H1 (cell line): ENCODE results near the gene ALPK3. TPM values are rescaled to one million over a fixed set of nuclear protein-coding genes. Genes with fewer than 3 reads are reported as not detected.

Experiments used
- CTCF ChIA-PET: fragments of 300-600 bp; sonication (Branson Sonifier 250); formaldehyde crosslinking; loops from one replicate; lab custom pipeline; 2021; ENCODE audit not compliant: partially characterized antibody; lab: Charles Lee
- POLR2A ChIA-PET: fragments of 300-600 bp; sonication (Branson Sonifier 250); formaldehyde crosslinking; loops from one replicate; lab custom pipeline; 2021; ENCODE audit warnings: inconsistent platforms; ENCODE audit not compliant: partially characterized antibody; lab: Charles Lee
- DNase-seq, 2 experiments: peaks; one replicate each; pipeline versions ENCODE4 v3.0.0 to v3.0.0-alpha.2; 2010 to 2022; ENCODE audit warnings: low spot score in 2 of 2, low read depth in 1 of 2, mixed read lengths in 1 of 2
- FAIRE-seq: peaks from 2 replicates; lab custom pipeline; 2011; peaks lifted over from hg19 to GRCh38; lab: Jason Lieb, UNC
- H2AFZ ChIP-seq: 2 replicates; pipeline ENCODE4 v1.8.1; 2012; ENCODE audit warnings: low read length, inconsistent platforms
- H2AK5ac ChIP-seq: 2 replicates; pipeline ENCODE4 v1.6.1; 2013; ENCODE audit warnings: low read depth, low read length
- H2BK120ac ChIP-seq: replicated peaks from 2 replicates; pipeline ENCODE3; 2013; ENCODE audit warnings: low read depth, low read length, inconsistent platforms
- H2BK12ac ChIP-seq: 2 replicates; pipeline ENCODE4 v1.6.1; 2013; ENCODE audit warnings: low read depth, low read length
- H2BK15ac ChIP-seq: 2 replicates; pipeline ENCODE4 v1.6.1; 2013; ENCODE audit warnings: low read length
- H2BK20ac ChIP-seq: 2 replicates; pipeline ENCODE4 v1.6.1; 2013; ENCODE audit warnings: low read length
- H2BK5ac ChIP-seq: 2 replicates; pipeline ENCODE4 v1.6.1; 2013; ENCODE audit warnings: low read depth, low read length
- H3K14ac ChIP-seq: 2 replicates; pipeline ENCODE4 v1.6.1; 2013; ENCODE audit warnings: inconsistent platforms; ENCODE audit not compliant: insufficient read length
- H3K18ac ChIP-seq: 2 replicates; pipeline ENCODE4 v1.6.1; 2013; ENCODE audit warnings: low read length; ENCODE audit errors: extremely low read depth
- H3K23ac ChIP-seq: 2 replicates; pipeline ENCODE4 v1.6.1; 2013; ENCODE audit warnings: inconsistent platforms; ENCODE audit not compliant: insufficient read length
- H3K23me2 ChIP-seq: 2 replicates; pipeline ENCODE4 v1.6.1; 2013; ENCODE audit warnings: low read depth, low read length
- H3K27ac ChIP-seq: 2 replicates; pipeline ENCODE4 v1.6.1; 2011; ENCODE audit warnings: low read depth, low read length, inconsistent platforms
- H3K27me3 ChIP-seq, 4 experiments: replicated peaks in 1 of 4; 1 replicate in 1 of 4; 2 replicates in 3 of 4; pipeline versions ENCODE4 v1.6.1 to v1.8.1; 2011 to 2013; ENCODE audit warnings: low read length in 3 of 4, mild to moderate bottlenecking in 3 of 4, inconsistent platforms in 2 of 4, mixed read lengths in 2 of 4, moderate library complexity in 1 of 4; ENCODE audit not compliant: control insufficient read depth in 3 of 4, insufficient read depth in 3 of 4; ENCODE audit errors: extremely low read depth in 1 of 4
- H3K36me3 ChIP-seq, 4 experiments: 2 replicates each; pipeline versions ENCODE4 v1.6.1 to v1.8.1; 2011 to 2013; ENCODE audit warnings: mild to moderate bottlenecking in 4 of 4, low read length in 3 of 4, moderate library complexity in 2 of 4, control low read depth in 1 of 4, inconsistent platforms in 1 of 4; ENCODE audit not compliant: insufficient read depth in 4 of 4, control insufficient read depth in 2 of 4
- H3K4ac ChIP-seq: replicated peaks from 2 replicates; pipeline ENCODE3; 2013; ENCODE audit warnings: low read length, low read depth, mixed read lengths, inconsistent platforms; ENCODE audit not compliant: insufficient read length
- H3K4me1 ChIP-seq, 4 experiments: replicated peaks in 1 of 4; 1 replicate in 1 of 4; 2 replicates in 3 of 4; pipeline versions ENCODE4 v1.6.1 to v1.8.1; 2011 to 2013; ENCODE audit warnings: low read length in 3 of 4, inconsistent platforms in 2 of 4, mixed read lengths in 1 of 4; ENCODE audit not compliant: insufficient read depth in 4 of 4, control insufficient read depth in 3 of 4
- H3K4me2 ChIP-seq, 2 experiments: 2 replicates each; pipeline versions ENCODE4 v1.6.1 to v1.8.1; 2011 to 2013; ENCODE audit warnings: low read depth in 2 of 2, low read length in 2 of 2, control low read depth in 1 of 2, inconsistent platforms in 1 of 2, mild to moderate bottlenecking in 1 of 2; ENCODE audit not compliant: insufficient read depth in 1 of 2
- H3K4me3 ChIP-seq, 4 experiments: fragments of 200-600, 300-600 bp in 1 of 4; sonication (generic), shearing (Covaris generic), sonication (Bioruptor Twin) in 1 of 4; 2 replicates each; pipeline versions ENCODE4 v1.5.1 to v1.8.1; 2011 to 2016; ENCODE audit warnings: low read length in 4 of 4, low read depth in 3 of 4, control low read depth in 2 of 4, inconsistent platforms in 2 of 4, mild to moderate bottlenecking in 2 of 4, mixed read lengths in 1 of 4, moderate library complexity in 1 of 4; ENCODE audit not compliant: insufficient read depth in 2 of 4; ENCODE audit errors: extremely low read depth in 1 of 4
- H3K56ac ChIP-seq: replicated peaks from 2 replicates; pipeline ENCODE3; 2013; ENCODE audit warnings: low read depth, mild to moderate bottlenecking, mixed read lengths, low read length, inconsistent platforms; ENCODE audit not compliant: insufficient read length
- H3K79me1 ChIP-seq: 2 replicates; pipeline ENCODE4 v1.6.1; 2013; ENCODE audit warnings: low read depth, low read length, control low read depth
- H3K79me2 ChIP-seq, 2 experiments: 2 replicates each; pipeline versions ENCODE4 v1.6.1 to v1.8.1; 2012 to 2013; ENCODE audit warnings: low read length in 2 of 2, mild to moderate bottlenecking in 2 of 2, inconsistent platforms in 1 of 2; ENCODE audit not compliant: insufficient read depth in 2 of 2, control insufficient read depth in 1 of 2
- H3K9ac ChIP-seq, 4 experiments: replicated peaks in 1 of 4; 1 replicate in 1 of 4; 2 replicates in 3 of 4; pipeline versions ENCODE4 v1.6.1 to v1.8.1; 2011 to 2013; ENCODE audit warnings: low read depth in 3 of 4, low read length in 3 of 4, control low read depth in 2 of 4, mild to moderate bottlenecking in 2 of 4, moderate library complexity in 2 of 4, inconsistent platforms in 1 of 4; ENCODE audit errors: extremely low read depth in 1 of 4
- H3K9me3 ChIP-seq, 2 experiments: 2 replicates each; pipeline versions ENCODE4 v1.6.1 to v1.8.1; 2012 to 2013; ENCODE audit warnings: mild to moderate bottlenecking in 2 of 2, moderate library complexity in 2 of 2, control low read depth in 1 of 2, inconsistent platforms in 1 of 2, low read depth in 1 of 2, low read length in 1 of 2, mixed read lengths in 1 of 2; ENCODE audit not compliant: insufficient read depth in 2 of 2
- H4K20me1 ChIP-seq, 2 experiments: replicated peaks in 1 of 2; 2 replicates each; pipeline versions ENCODE3 to v1.8.1; 2011 to 2013; ENCODE audit warnings: inconsistent platforms in 2 of 2, low read length in 2 of 2, mild to moderate bottlenecking in 1 of 2; ENCODE audit not compliant: insufficient read depth in 2 of 2, control insufficient read depth in 1 of 2
- H4K5ac ChIP-seq: 2 replicates; pipeline ENCODE4 v1.6.1; 2013; ENCODE audit warnings: low read length, low read depth, mixed read lengths, inconsistent platforms; ENCODE audit not compliant: insufficient read length
- H4K8ac ChIP-seq: 2 replicates; pipeline ENCODE4 v1.8.0; 2013; ENCODE audit warnings: mild to moderate bottlenecking, moderate library complexity, low read length, inconsistent platforms; ENCODE audit not compliant: insufficient read depth; ENCODE audit errors: extremely low read depth
- H4K91ac ChIP-seq: replicated peaks from 2 replicates; pipeline ENCODE3; 2013; ENCODE audit warnings: low read length, mixed read lengths, inconsistent platforms; ENCODE audit not compliant: insufficient read length
- CBX8 ChIP-seq: fragments of 300-800, 300-1000 bp; sonication (generic); IDR thresholded peaks from 2 replicates; pipeline ENCODE4 v1.7.1; 2016; ENCODE audit warnings: low read depth, low read length, borderline replicate concordance
- GTF2F1 ChIP-seq: IDR thresholded peaks from 2 replicates; pipeline ENCODE4 v1.6.1; 2012; ENCODE audit warnings: low read depth, low read length, improper control_type of control experiment, borderline replicate concordance
- HDAC2 ChIP-seq, 2 experiments: fragments of 300-600 bp in 1 of 2; sonication (generic) in 1 of 2; IDR thresholded peaks; 2 replicates each; pipeline ENCODE4 v1.6.1; 2011 to 2012; ENCODE audit warnings: low read depth in 2 of 2, low read length in 2 of 2, mild to moderate bottlenecking in 2 of 2, moderate library complexity in 2 of 2, borderline replicate concordance in 1 of 2, inconsistent platforms in 1 of 2
- HDAC6 ChIP-seq: IDR thresholded peaks from one replicate; pipeline ENCODE4 v1.7.1; 2012; ENCODE audit warnings: low read depth, mild to moderate bottlenecking, inconsistent platforms, low read length, moderate library complexity
- JUN ChIP-seq: IDR thresholded peaks from 2 replicates; pipeline ENCODE4 v1.6.1; 2011; ENCODE audit warnings: low read depth, mild to moderate bottlenecking, improper control_type of control experiment, low read length
- POLR2A ChIP-seq, 2 experiments: IDR thresholded peaks; 1 replicate in 1 of 2; 2 replicates in 1 of 2; pipeline ENCODE4 v1.6.1; 2011; ENCODE audit warnings: low read depth in 2 of 2, low read length in 2 of 2, mild to moderate bottlenecking in 2 of 2; ENCODE audit errors: control extremely low read depth in 1 of 2
- RBBP5 ChIP-seq: IDR thresholded peaks from 2 replicates; pipeline ENCODE4 v1.7.1; 2012; ENCODE audit warnings: low read depth, mild to moderate bottlenecking, inconsistent platforms, low read length, moderate library complexity, borderline replicate concordance
- RNF2 ChIP-seq: fragments of 200-900, 300-1000 bp; sonication (generic); IDR thresholded peaks from 2 replicates; pipeline ENCODE4 v1.7.1; 2016; ENCODE audit warnings: borderline replicate concordance, low read depth, mild to moderate bottlenecking, antibody characterized with exemption, low read length; ENCODE audit not compliant: poor library complexity, severe bottlenecking; ENCODE audit errors: missing control alignments
- SIN3A ChIP-seq, 2 experiments: IDR thresholded peaks in 1 of 2; conservative IDR thresholded peaks in 1 of 2; 2 replicates each; pipeline ENCODE4 v1.6.1; 2011 to 2012; ENCODE audit warnings: low read length in 2 of 2, improper control_type of control experiment in 1 of 2, low read depth in 1 of 2, mild to moderate bottlenecking in 1 of 2
- WGBS, 2 experiments: shearing (Covaris generic) in 1 of 2; methylation state at CpG; one replicate each; pipeline versions ENCODE4 v1.1.6 to v1.1.7; 2013 to 2015; ENCODE audit warnings: low lambda C conversion rate in 2 of 2, mixed read lengths in 2 of 2, inconsistent platforms in 1 of 2, low coverage in 1 of 2, missing lambda C conversion rate in 1 of 2; ENCODE audit not compliant: insufficient replicate concordance in 2 of 2, insufficient coverage in 1 of 2, insufficient read length in 1 of 2; ENCODE audit errors: extremely low coverage in 1 of 2, missing lambda C conversion rate in 1 of 2; 5-methylcytosine and 5-hydroxymethylcytosine counted together
- polyA plus RNA-seq, 7 experiments: library from polyadenylated mRNA; depleted of rRNA in 3 of 7; stranded (reverse) in 5 of 7; unstranded in 2 of 7; fragments of >200 nt in 5 of 7; fragments of 200-250 nt in 2 of 7; gene quantifications; 1 replicate in 5 of 7; 2 replicates in 1 of 7; 4 replicates in 1 of 7; pipeline versions ENCODE4 v1.2.1 to v1.2.3, GENCODE V29; 2011 to 2013; ENCODE audit warnings: missing spikeins in 2 of 7, mixed read lengths in 2 of 7
- total RNA-seq: library from RNA; stranded (reverse); fragmentation: NEBNext Ultra II Directional; extraction: Animal tissue kit (Norgen Biotek cat#: 25700); gene quantifications from 2 replicates; pipeline ENCODE4 v1.2.1, GENCODE V29; 2021

Gene ALPK3
- total and polyA plus RNA-seq, 2 of the 8 experiments (the other 6 are each of a cell fraction or from before 2014, with no cell fraction given): 4.4 to 19.2 TPM

DNA sequence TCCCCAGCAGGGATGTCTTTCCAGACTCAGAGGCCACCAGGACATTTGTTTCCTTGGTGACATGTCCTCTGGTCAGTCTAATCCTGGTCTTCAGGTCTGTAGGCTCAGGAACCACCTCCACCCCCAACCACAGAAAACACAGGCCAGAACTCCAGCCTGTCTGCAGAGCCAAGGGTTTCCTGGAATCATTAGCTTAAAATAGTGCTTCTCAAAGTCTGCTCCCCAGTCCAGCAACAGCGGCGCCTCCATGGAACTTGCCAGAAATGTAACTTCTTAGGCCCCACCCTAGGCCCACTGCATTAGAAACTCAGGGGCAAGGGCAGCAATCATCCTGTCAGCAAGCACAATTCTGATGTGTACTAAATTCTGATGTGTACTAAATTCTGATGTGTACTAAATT lies 87.3 kb downstream of the ALPK3 start:
- no peak for FAIRE-seq
- H3K27ac ChIP-seq: no peak overlapping the region
- 89% methylated on average over 2 of the region's 2 CpGs; no CpG with 5 or more reads in 1 of the 2 experiments for WGBS, 2 experiments
- no peak overlapping the region for H2BK20ac ChIP-seq
- H2BK120ac ChIP-seq: no peak overlapping the region
- H3K23ac ChIP-seq: no peak overlapping the region
- no peaks in the 10 kb centered on the region; a peak in 2 of 7 replicates for H3K4me1 ChIP-seq
- H4K8ac ChIP-seq: no peak overlapping the region
- no peaks in the 10 kb centered on the region for H4K20me1 ChIP-seq
- H3K4me3 ChIP-seq: no peak overlapping the region
- POLR2A ChIA-PET: no interaction called here
- H3K14ac ChIP-seq: no peak overlapping the region
- no peaks in the 10 kb centered on the region for H3K23me2 ChIP-seq
- no peak overlapping the region for H2AK5ac ChIP-seq
- no peaks in the 10 kb centered on the region for H3K27me3 ChIP-seq
- no peaks in the 10 kb centered on the region for H3K79me2 ChIP-seq
- no peak overlapping the region for H4K5ac ChIP-seq
- no peak overlapping the region for H2BK15ac ChIP-seq
- no peak for DNase-seq
- no peaks in the 10 kb centered on the region for H3K9me3 ChIP-seq
- no peak overlapping the region for H3K18ac ChIP-seq
- H3K4me2 ChIP-seq: no peak overlapping the region
- H2AFZ ChIP-seq: no peak overlapping the region
- H3K9ac ChIP-seq: no peak overlapping the region
- no peak overlapping the region for H2BK5ac ChIP-seq
- no peak overlapping the region for H3K4ac ChIP-seq
- no peak overlapping the region for H3K56ac ChIP-seq
- no peak overlapping the region for H2BK12ac ChIP-seq
- CTCF ChIA-PET: interaction anchor here (1.2 to 3.1 kb wide), 3 partner anchors 24 to 70 kb away, joined by 3 to 14 read pairs (median 5); no protein-coding TSS in a partner anchor
- H3K36me3 ChIP-seq: no peaks in the 10 kb centered on the region
- TF ChIP-seq JUN (no peak), POLR2A (IDR thresholded peaks at IDR 0.05; ENCODE audit: control extremely low read depth in 1 of 2, low read depth in 2 of 2, low read length in 2 of 2) (no peak), RNF2 (no peak), HDAC6 (no peak), RBBP5 (no peak), HDAC2 (IDR thresholded peaks at IDR 0.05; ENCODE audit: borderline replicate concordance in 1 of 2, low read depth in 2 of 2, low read length in 2 of 2) (no peak), GTF2F1 (no peak), SIN3A (conservative IDR thresholded peaks at IDR 0.05 in 1 of 2, IDR thresholded peaks at IDR 0.05 in 1 of 2; ENCODE audit: low read depth in 1 of 2, low read length in 2 of 2) (no peak), CBX8 (no peak)
- TF ChIP-seq, all 59 proteins: peak for 0
- Histone ChIP-seq H3K79me1 (no peaks in the 10 kb centered on the region), H4K91ac (no peak overlapping the region)
